OCI-LY3 (cell line): ENCODE measurements around the gene MAPK14.
"Not testable (repeated sequence)": the region's sequence is repeated elsewhere in the genome, so short reads cannot be mapped to it uniquely, and the experiment has no call there.

ENCODE experiments used
- H2AFZ ChIP-seq: fragments of 200-600, 300-600 bp; shearing (Covaris generic); 2 replicates; pipeline ENCODE4 v1.6.0; 2014; ENCODE audit warnings: antibody characterized with exemption, low read depth, low read length
- H3K27ac ChIP-seq: fragments of 200-600, 300-600 bp; sonication (generic); 2 replicates; pipeline ENCODE4 v1.5.1; 2014; ENCODE audit warnings: mild to moderate bottlenecking, low read length, moderate library complexity, mixed read lengths
- H3K27me3 ChIP-seq: fragments of 200-600, 300-600 bp; sonication (generic); 2 replicates; pipeline ENCODE4 v1.6.1; 2014; ENCODE audit warnings: low read depth, low read length, mixed read lengths
- H3K36me3 ChIP-seq: fragments of 200-600, 300-600 bp; sonication (generic); replicated peaks from 2 replicates; pipeline ENCODE3; 2014; ENCODE audit warnings: low read depth, low read length, mixed read lengths
- H3K4me1 ChIP-seq: fragments of 300-600, 200-600 bp; sonication (generic); 2 replicates; pipeline ENCODE4 v1.6.1; 2014; ENCODE audit warnings: low read length, mixed read lengths
- H3K4me2 ChIP-seq: fragments of 200-600, 300-600 bp; sonication (generic); 2 replicates; pipeline ENCODE4 v1.6.1; 2014; ENCODE audit warnings: low read length, mixed read lengths
- H3K4me3 ChIP-seq: fragments of 300-600, 200-600 bp; sonication (generic); 2 replicates; pipeline ENCODE4 v1.5.1; 2014; ENCODE audit warnings: antibody characterized with exemption, mild to moderate bottlenecking, low read length, moderate library complexity
- H3K79me2 ChIP-seq: fragments of 300-600, 200-600 bp; shearing (Covaris generic); 2 replicates; pipeline ENCODE4 v1.6.1; 2014; ENCODE audit warnings: mild to moderate bottlenecking, low read length, mixed read lengths
- H3K9ac ChIP-seq: fragments of 300-600, 200-600 bp; shearing (Covaris generic); 2 replicates; pipeline ENCODE4 v1.6.0; 2014; ENCODE audit warnings: mild to moderate bottlenecking, low read length, moderate library complexity
- H3K9me3 ChIP-seq: fragments of 200-600, 300-600 bp; shearing (Covaris generic); 2 replicates; pipeline ENCODE4 v1.6.1; 2014; ENCODE audit warnings: low read length, mixed read lengths; ENCODE audit not compliant: insufficient read depth
- H4K20me1 ChIP-seq: fragments of 200-600, 300-600 bp; sonication (generic); 2 replicates; pipeline ENCODE4 v1.6.1; 2016; ENCODE audit warnings: low read length, mixed read lengths; ENCODE audit not compliant: insufficient read depth
- EZH2phosphoT487 ChIP-seq: fragments of 200-600 bp; shearing (Covaris generic); IDR thresholded peaks from 2 replicates; pipeline ENCODE4 v1.6.1; 2018; ENCODE audit warnings: antibody characterized with exemption, mixed run types, low read depth
- TF ChIP-seq, protein P1 (sequence below): fragments of 200-600, 300-600 bp; sonication (generic); IDR thresholded peaks from 2 replicates; pipeline ENCODE4 v1.5.1; 2014; ENCODE audit warnings: antibody characterized with exemption, low read length, low read depth

MAPK14 gene

DNA sequence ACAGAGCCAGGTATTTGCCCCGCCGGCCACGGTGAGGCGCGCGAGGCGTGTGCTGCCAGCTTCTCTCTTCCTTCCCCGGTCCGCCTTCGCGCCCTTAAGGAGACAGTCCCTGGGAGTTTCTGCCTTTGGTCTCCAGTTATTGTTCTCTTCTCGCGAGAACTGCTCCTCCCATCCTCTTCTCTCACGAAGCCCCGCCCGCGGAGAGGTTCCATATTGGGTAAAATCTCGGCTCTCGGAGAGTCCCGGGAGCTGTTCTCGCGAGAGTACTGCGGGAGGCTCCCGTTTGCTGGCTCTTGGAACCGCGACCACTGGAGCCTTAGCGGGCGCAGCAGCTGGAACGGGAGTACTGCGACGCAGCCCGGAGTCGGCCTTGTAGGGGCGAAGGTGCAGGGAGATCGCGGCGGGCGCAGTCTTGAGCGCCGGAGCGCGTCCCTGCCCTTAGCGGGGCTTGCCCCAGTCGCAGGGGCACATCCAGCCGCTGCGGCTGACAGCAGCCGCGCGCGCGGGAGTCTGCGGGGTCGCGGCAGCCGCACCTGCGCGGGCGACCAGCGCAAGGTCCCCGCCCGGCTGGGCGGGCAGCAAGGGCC is at the start of gene MAPK14:
Gene MAPK14, plus strand, starts transcription at position 308 of the 587 bp plus-strand sequence. CDS start 350 bp downstream, outside the sequence.
- Histone ChIP-seq H3K9me3 (no peaks in the 10 kb centered on the region), H3K4me2 (peak within 1 kb of the TSS; percentile 78), H3K36me3 (no peaks in the 10 kb centered on the region), H2AFZ (peak within 1 kb of the TSS; percentile 85), H3K4me1 (peaks cover 8% of the 10 kb centered on the region), H3K4me3 (peak within 1 kb of the TSS; percentile 88), H3K27ac (peak within 1 kb of the TSS; percentile 33), H4K20me1 (peaks cover 16% of the 10 kb centered on the region), H3K79me2 (peaks cover 50% of the 10 kb centered on the region), H3K9ac (peak within 1 kb of the TSS; percentile 82), H3K27me3 (no peaks in the 10 kb centered on the region)
- TF ChIP-seq EZH2phosphoT487, result no peak
- TF ChIP-seq, protein P1, sequence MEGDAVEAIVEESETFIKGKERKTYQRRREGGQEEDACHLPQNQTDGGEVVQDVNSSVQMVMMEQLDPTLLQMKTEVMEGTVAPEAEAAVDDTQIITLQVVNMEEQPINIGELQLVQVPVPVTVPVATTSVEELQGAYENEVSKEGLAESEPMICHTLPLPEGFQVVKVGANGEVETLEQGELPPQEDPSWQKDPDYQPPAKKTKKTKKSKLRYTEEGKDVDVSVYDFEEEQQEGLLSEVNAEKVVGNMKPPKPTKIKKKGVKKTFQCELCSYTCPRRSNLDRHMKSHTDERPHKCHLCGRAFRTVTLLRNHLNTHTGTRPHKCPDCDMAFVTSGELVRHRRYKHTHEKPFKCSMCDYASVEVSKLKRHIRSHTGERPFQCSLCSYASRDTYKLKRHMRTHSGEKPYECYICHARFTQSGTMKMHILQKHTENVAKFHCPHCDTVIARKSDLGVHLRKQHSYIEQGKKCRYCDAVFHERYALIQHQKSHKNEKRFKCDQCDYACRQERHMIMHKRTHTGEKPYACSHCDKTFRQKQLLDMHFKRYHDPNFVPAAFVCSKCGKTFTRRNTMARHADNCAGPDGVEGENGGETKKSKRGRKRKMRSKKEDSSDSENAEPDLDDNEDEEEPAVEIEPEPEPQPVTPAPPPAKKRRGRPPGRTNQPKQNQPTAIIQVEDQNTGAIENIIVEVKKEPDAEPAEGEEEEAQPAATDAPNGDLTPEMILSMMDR, result peak; percentile 90

DNA sequence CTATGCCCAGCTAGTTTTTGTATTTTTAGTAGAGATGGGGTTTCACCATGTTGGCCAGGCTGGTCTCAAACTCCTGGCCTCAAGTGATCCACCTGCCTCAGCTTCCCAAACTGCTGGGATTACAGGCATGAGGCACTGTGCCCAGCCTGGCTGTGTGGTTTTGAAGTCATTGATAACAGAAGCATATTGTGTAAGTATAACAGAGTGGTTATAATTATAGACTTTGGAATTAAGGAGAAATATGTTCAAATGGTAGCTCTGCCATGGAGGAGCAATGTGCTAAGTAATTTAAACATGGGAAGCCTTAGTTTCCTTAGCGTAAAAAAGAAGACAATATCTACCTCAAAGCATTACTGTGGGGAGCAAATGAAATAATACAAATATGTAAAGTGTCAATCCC is 47.5 kb upstream of the MAPK14 start:
- H3K9me3 ChIP-seq, H3K4me3 ChIP-seq, H4K20me1 ChIP-seq, H3K27ac ChIP-seq, H3K79me2 ChIP-seq, H2AFZ ChIP-seq, H3K4me2 ChIP-seq, H3K9ac ChIP-seq, H3K4me1 ChIP-seq, H3K36me3 ChIP-seq: not testable (repeated sequence)
- peaks cover 33% of the 10 kb centered on the region for H3K27me3 ChIP-seq

DNA sequence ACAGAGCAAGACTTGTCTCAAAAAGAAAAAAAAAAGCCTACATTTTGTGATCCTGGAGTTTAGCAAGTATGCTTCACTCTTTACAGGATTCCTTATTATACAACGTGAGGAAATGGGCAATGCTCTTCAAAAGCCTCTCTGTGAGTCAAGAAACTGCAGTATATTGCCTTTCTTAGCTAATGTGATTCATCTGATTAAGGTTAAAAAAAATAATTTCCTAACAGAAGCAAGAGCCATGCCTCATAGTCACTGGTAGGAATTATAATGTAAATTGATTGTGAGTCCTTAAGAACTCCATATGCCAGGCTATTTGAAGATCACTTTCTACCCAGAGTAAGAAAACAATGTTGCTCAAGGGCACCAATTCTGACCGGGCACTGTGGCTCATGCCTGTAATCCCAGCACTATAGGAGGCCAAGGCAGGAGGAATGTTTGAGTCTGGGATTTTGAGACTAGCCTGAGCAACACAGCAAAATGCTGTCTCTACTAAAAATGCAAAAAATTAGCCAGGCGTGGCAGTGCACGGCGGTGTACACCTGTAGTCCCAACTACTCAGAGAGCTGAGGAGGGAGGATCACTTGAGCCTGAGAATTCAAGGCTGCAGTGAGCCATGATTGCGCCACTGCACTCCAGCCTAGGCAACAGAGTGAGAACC is 46.5 kb upstream of the MAPK14 start:
- Histone ChIP-seq H3K4me3 (no peak overlapping the region), H3K4me2 (no peak overlapping the region), H3K4me1 (no peaks in the 10 kb centered on the region), H3K36me3 (no peaks in the 10 kb centered on the region), H3K27ac (no peak overlapping the region), H3K9me3 (no peaks in the 10 kb centered on the region), H3K27me3 (peaks cover 34% of the 10 kb centered on the region), H3K9ac (no peak overlapping the region), H3K79me2 (no peaks in the 10 kb centered on the region), H2AFZ (no peak overlapping the region), H4K20me1 (no peaks in the 10 kb centered on the region)
- TF ChIP-seq, protein P1, result no peak
- TF ChIP-seq EZH2phosphoT487, result no peak

DNA sequence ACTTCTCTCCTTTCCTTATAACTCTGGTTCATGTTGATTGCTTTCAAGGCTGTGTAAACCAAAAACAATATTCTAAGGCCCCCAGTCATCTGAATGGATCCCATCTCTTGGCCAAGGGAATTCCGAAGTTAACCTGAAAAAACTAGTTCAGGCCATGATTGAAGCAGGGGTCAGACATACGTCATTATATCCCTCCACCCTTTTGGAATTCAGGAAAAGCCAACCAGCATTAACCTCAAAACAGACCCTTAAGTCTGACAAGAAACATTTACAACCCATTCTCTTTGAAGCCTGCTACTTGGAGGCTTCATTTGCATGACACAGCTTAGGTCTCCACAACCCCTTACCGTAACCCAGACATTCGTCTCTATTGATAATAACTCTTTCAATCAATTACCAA is 42.9 kb upstream of the MAPK14 start:
- H4K20me1 ChIP-seq, result no peaks in the 10 kb centered on the region
- no peak overlapping the region for H3K9ac ChIP-seq
- H3K36me3 ChIP-seq, result no peaks in the 10 kb centered on the region
- no peak overlapping the region for H2AFZ ChIP-seq
- H3K27me3 ChIP-seq, result peaks cover 32% of the 10 kb centered on the region
- no peaks in the 10 kb centered on the region for H3K4me1 ChIP-seq
- H3K9me3 ChIP-seq, result no peaks in the 10 kb centered on the region
- no peak overlapping the region for H3K4me3 ChIP-seq
- no peak for TF ChIP-seq EZH2phosphoT487
- TF ChIP-seq, protein P1, result no peak
- no peaks in the 10 kb centered on the region for H3K79me2 ChIP-seq
- H3K27ac ChIP-seq, result no peak overlapping the region
- no peak overlapping the region for H3K4me2 ChIP-seq

DNA sequence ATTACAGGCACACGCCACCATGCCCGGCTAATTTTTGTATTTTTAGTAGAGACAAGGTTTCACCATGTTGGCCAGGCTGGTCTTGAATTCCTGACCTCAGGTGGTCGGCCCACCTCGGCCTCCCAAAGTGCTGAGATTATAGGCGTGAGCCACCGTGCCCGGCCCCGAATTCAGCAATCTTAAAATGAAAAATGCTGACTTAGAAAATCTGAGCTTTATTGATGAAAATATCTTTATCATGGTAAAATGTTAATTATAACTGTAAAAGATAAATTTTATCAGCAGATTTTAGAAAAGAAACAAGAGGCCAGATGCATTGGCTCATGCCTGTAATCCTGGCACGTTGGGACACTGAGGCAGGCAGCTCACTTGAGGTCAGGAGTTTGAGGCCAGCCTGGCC is 39.6 kb upstream of the MAPK14 start:
- H3K4me3 ChIP-seq, H3K36me3 ChIP-seq, H3K27ac ChIP-seq, H2AFZ ChIP-seq, H3K9me3 ChIP-seq, H4K20me1 ChIP-seq, H3K79me2 ChIP-seq, H3K9ac ChIP-seq, H3K4me2 ChIP-seq, H3K4me1 ChIP-seq: not testable (repeated sequence)
- H3K27me3 ChIP-seq, result peaks cover 33% of the 10 kb centered on the region
